Astrocyte (in vitro differentiated cells and primary cell): ENCODE results near the gene PPBP. TPM values are rescaled to one million over a fixed set of nuclear protein-coding genes. Genes with fewer than 3 reads are reported as not detected.

ENCODE experiments used
- DNase-seq: peaks from one replicate; pipeline ENCODE4 v3.0.0-alpha.2; 2010; ENCODE audit warnings: low read depth
- FAIRE-seq: peaks from 2 replicates; lab custom pipeline; 2011; peaks lifted over from hg19 to GRCh38; lab: Jason Lieb, UNC
- H2AFZ ChIP-seq: 2 replicates; pipeline ENCODE4 v1.6.0; 2012; ENCODE audit warnings: low read depth, low read length, inconsistent platforms
- H3K27ac ChIP-seq: 2 replicates; pipeline ENCODE4 v1.5.1; 2011; ENCODE audit warnings: low read depth, low read length, inconsistent platforms
- H3K27me3 ChIP-seq: 2 replicates; pipeline ENCODE4 v1.6.0; 2011; ENCODE audit warnings: low read length, inconsistent platforms; ENCODE audit not compliant: insufficient read depth
- H3K36me3 ChIP-seq: 2 replicates; pipeline ENCODE4 v1.5.1; 2011; ENCODE audit warnings: low read length, inconsistent platforms; ENCODE audit not compliant: insufficient read depth
- H3K4me1 ChIP-seq: 2 replicates; pipeline ENCODE4 v1.5.1; 2011; ENCODE audit warnings: low read length, inconsistent platforms; ENCODE audit not compliant: insufficient read depth
- H3K4me2 ChIP-seq: 2 replicates; pipeline ENCODE4 v1.6.0; 2012; ENCODE audit warnings: low read length, inconsistent platforms
- H3K4me3 ChIP-seq: 2 replicates; pipeline ENCODE4 v1.5.1; 2011; ENCODE audit warnings: low read depth, mild to moderate bottlenecking, low read length, inconsistent platforms; ENCODE audit not compliant: insufficient read depth
- H3K79me2 ChIP-seq: 2 replicates; pipeline ENCODE4 v1.6.0; 2012; ENCODE audit warnings: mild to moderate bottlenecking, low read length, inconsistent platforms; ENCODE audit not compliant: insufficient read depth
- H3K9ac ChIP-seq: 2 replicates; pipeline ENCODE4 v1.6.0; 2012; ENCODE audit warnings: mild to moderate bottlenecking, low read length, inconsistent platforms
- H3K9me3 ChIP-seq: 2 replicates; pipeline ENCODE4 v1.5.1; 2012; ENCODE audit warnings: low read depth, mild to moderate bottlenecking, low read length, inconsistent platforms; ENCODE audit not compliant: insufficient read depth
- H4K20me1 ChIP-seq: 2 replicates; pipeline ENCODE4 v1.6.0; 2012; ENCODE audit warnings: low read length, inconsistent platforms; ENCODE audit not compliant: insufficient read depth
- H3K27ac Mint-ChIP-seq: one replicate; pipeline ENCODE4 v1.8.0; 2021; ENCODE audit warnings: mild to moderate bottlenecking, mixed read lengths; ENCODE audit not compliant: unreplicated experiment
- H3K27me3 Mint-ChIP-seq: one replicate; pipeline ENCODE4 v1.8.0; 2021; ENCODE audit warnings: low read depth, mixed read lengths; ENCODE audit not compliant: unreplicated experiment
- H3K36me3 Mint-ChIP-seq: one replicate; pipeline ENCODE4 v1.8.0; 2021; ENCODE audit warnings: low read depth, mixed read lengths; ENCODE audit not compliant: unreplicated experiment
- H3K4me1 Mint-ChIP-seq: one replicate; pipeline ENCODE4 v1.8.0; 2021; ENCODE audit warnings: low read depth, mixed read lengths; ENCODE audit not compliant: unreplicated experiment
- H3K4me3 Mint-ChIP-seq: one replicate; pipeline ENCODE4 v1.8.0; 2021; ENCODE audit warnings: mild to moderate bottlenecking, moderate library complexity, mixed read lengths; ENCODE audit not compliant: unreplicated experiment
- H3K9me3 Mint-ChIP-seq: one replicate; pipeline ENCODE4 v1.8.0; 2021; ENCODE audit warnings: mild to moderate bottlenecking, mixed read lengths; ENCODE audit not compliant: unreplicated experiment
- EZH2 ChIP-seq: IDR thresholded peaks from 2 replicates; pipeline ENCODE4 v1.6.1; 2012; ENCODE audit warnings: mild to moderate bottlenecking, low read length, inconsistent platforms; ENCODE audit not compliant: insufficient read depth
- total RNA-seq: library from RNA; stranded (reverse); gene quantifications from 2 replicates; pipeline ENCODE4 v1.2.1, GENCODE V29; 2021
- TF ChIP-seq, protein P1 (sequence below): IDR thresholded peaks from 2 replicates; pipeline ENCODE4 v1.5.1; 2011; ENCODE audit warnings: low read depth, mild to moderate bottlenecking, inconsistent platforms, low read length, moderate library complexity; ENCODE audit not compliant: insufficient read depth

PPBP gene
- total RNA-seq, 1 donor from 2014 or later = not detected

DNA sequence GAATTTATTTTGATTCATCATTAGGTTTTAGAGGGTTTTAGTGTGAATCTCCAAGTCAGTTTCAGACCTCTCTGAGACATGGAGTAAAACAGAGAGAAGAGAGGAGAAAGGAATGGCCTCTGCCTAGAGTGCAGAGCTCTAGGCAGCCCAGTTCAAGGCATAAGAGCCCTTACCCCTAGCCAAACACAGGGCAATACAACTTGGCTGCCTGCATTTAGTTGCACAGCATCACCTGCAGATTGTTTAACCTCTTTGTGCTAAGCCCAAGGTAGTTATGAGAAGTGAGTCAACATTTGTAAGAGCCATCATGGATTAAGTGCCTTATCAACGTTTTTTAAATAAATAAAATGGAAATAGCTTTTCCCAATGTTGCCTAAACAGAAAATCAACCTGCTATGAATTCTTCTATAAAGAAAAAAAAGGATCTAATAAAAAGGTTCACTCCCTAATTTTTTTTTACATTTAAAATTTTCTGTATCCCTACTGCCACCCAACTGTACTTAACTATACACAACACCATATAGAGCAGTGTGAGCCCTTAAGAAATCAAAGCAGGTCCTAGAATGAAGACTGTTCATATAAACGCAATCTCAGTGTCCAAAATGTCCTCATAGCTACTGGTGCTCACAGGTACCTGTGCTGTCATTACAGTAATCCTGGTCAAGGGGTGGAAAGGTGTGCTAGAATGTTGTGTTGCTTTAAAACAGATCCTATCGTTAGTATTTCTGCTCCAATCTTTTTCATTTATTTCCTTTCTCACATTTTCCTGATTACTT, 42.1 kb downstream of the PPBP start:
- no peak for FAIRE-seq
- H3K4me3 Mint-ChIP-seq = no peak overlapping the region

DNA sequence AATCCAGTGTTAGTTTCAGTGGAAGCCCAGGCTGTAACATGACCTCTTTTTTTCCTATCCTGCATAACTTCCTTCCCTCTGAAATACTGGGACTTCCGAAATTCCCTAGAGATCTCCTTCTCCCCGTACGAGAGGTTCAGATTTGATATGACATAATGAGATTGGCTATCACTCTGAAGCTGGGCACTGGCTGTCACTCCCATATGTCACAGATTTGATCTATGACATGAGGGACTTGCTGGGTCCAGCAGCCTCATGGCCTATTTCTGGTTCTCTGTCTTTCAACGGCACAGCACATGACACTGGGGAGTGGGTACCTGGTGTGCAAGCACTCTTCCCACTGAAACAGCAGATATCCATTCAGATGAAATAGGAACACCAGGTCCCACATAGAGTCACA, 42.9 kb downstream of the PPBP start:
- H3K36me3 Mint-ChIP-seq = no peaks in the 10 kb centered on the region
- H3K27ac Mint-ChIP-seq = no peak overlapping the region
- Histone ChIP-seq H3K36me3 (no peaks in the 10 kb centered on the region), H3K27ac (no peak overlapping the region), H3K4me3 (no peak overlapping the region), H2AFZ (no peak overlapping the region), H3K9me3 (no peaks in the 10 kb centered on the region), H3K4me1 (peaks cover 3% of the 10 kb centered on the region), H3K9ac (no peak overlapping the region), H3K4me2 (no peak overlapping the region), H3K79me2 (no peaks in the 10 kb centered on the region), H3K27me3 (peaks cover 19% of the 10 kb centered on the region), H4K20me1 (no peaks in the 10 kb centered on the region)
- H3K27me3 Mint-ChIP-seq = peaks cover 50% of the 10 kb centered on the region
- H3K4me1 Mint-ChIP-seq = no peaks in the 10 kb centered on the region
- DNase-seq (no peak), FAIRE-seq (no peak)
- no peaks in the 10 kb centered on the region for H3K9me3 Mint-ChIP-seq
- H3K4me3 Mint-ChIP-seq = no peak overlapping the region
- no peak for TF ChIP-seq EZH2
- TF ChIP-seq, protein P1, sequence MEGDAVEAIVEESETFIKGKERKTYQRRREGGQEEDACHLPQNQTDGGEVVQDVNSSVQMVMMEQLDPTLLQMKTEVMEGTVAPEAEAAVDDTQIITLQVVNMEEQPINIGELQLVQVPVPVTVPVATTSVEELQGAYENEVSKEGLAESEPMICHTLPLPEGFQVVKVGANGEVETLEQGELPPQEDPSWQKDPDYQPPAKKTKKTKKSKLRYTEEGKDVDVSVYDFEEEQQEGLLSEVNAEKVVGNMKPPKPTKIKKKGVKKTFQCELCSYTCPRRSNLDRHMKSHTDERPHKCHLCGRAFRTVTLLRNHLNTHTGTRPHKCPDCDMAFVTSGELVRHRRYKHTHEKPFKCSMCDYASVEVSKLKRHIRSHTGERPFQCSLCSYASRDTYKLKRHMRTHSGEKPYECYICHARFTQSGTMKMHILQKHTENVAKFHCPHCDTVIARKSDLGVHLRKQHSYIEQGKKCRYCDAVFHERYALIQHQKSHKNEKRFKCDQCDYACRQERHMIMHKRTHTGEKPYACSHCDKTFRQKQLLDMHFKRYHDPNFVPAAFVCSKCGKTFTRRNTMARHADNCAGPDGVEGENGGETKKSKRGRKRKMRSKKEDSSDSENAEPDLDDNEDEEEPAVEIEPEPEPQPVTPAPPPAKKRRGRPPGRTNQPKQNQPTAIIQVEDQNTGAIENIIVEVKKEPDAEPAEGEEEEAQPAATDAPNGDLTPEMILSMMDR = no peak

More for the DNA sequence above, 42.1 kb downstream of the PPBP start:
- Histone ChIP-seq H3K79me2 (no peaks in the 10 kb centered on the region), H3K27me3 (peaks cover 19% of the 10 kb centered on the region), H3K9ac (no peak overlapping the region), H3K9me3 (no peaks in the 10 kb centered on the region), H2AFZ (no peak overlapping the region), H3K4me2 (no peak overlapping the region), H4K20me1 (no peaks in the 10 kb centered on the region), H3K4me1 (peaks cover 3% of the 10 kb centered on the region), H3K4me3 (no peak overlapping the region), H3K36me3 (no peaks in the 10 kb centered on the region), H3K27ac (no peak overlapping the region)
- no peak for TF ChIP-seq EZH2
- TF ChIP-seq, protein P1 = no peak
- peaks cover 47% of the 10 kb centered on the region for H3K27me3 Mint-ChIP-seq
- no peak for DNase-seq
- H3K4me1 Mint-ChIP-seq = no peaks in the 10 kb centered on the region
- H3K9me3 Mint-ChIP-seq = no peaks in the 10 kb centered on the region
- H3K27ac Mint-ChIP-seq = no peak overlapping the region
- no peaks in the 10 kb centered on the region for H3K36me3 Mint-ChIP-seq
